IMR-90 (cell line): ENCODE results near the gene ATP10B. TPM values are rescaled to one million over a fixed set of nuclear protein-coding genes. Genes with fewer than 3 reads are reported as not detected.

Source experiments
- ATAC-seq: fragments of 200-7000 bp; cut with Tn5 transposase; 2 replicates; pipeline ENCODE4 v1.9.1; 2020; ENCODE audit warnings: low read depth, mild to moderate bottlenecking, moderate library complexity
- BruUV-seq: library from RNA; stranded (reverse); fragments of 400-500 nt; replicated peaks from 2 replicates; lab custom pipeline; 2021; lab: Mats Ljungman, UMichigan
- CTCF ChIA-PET: fragments of 300-600 bp; formaldehyde crosslinking; extraction: SDS; loops from one replicate; lab custom pipeline; 2021; ENCODE audit warnings: antibody characterized with exemption; lab: Yijun Ruan, JAX
- POLR2A ChIA-PET: fragments of 300-600 bp; sonication (Branson Sonifier 250); formaldehyde crosslinking; loops from one replicate; lab custom pipeline; 2022; ENCODE audit warnings: antibody characterized with exemption; ENCODE audit not compliant: unreplicated experiment; lab: Charles Lee
- DNase-seq: peaks from one replicate; pipeline ENCODE4 v3.0.0; 2013
- H2AFZ ChIP-seq: replicated peaks from 2 replicates; pipeline ENCODE3; 2013; ENCODE audit warnings: low read length, mild to moderate bottlenecking; ENCODE audit not compliant: poor library complexity
- H2AK5ac ChIP-seq: 2 replicates; pipeline ENCODE4 v1.6.1; 2013; ENCODE audit warnings: low read depth, low read length, inconsistent platforms
- H2AK9ac ChIP-seq: replicated peaks from 2 replicates; pipeline ENCODE3; 2013; ENCODE audit warnings: mild to moderate bottlenecking, low read depth, low read length, moderate library complexity; ENCODE audit not compliant: poor library complexity
- H2BK120ac ChIP-seq: 2 replicates; pipeline ENCODE4 v1.6.1; 2013; ENCODE audit warnings: low read depth, low read length, inconsistent platforms
- H2BK15ac ChIP-seq: 3 replicates; pipeline ENCODE4 v1.6.1; 2013; ENCODE audit warnings: low read depth, low read length, inconsistent platforms
- H2BK20ac ChIP-seq: 2 replicates; pipeline ENCODE4 v1.6.1; 2013; ENCODE audit warnings: low read depth, mild to moderate bottlenecking, inconsistent platforms, low read length, moderate library complexity
- H2BK5ac ChIP-seq: 2 replicates; pipeline ENCODE4 v1.6.1; 2013; ENCODE audit warnings: mild to moderate bottlenecking, low read depth, low read length, inconsistent platforms; ENCODE audit not compliant: poor library complexity, severe bottlenecking
- H3K14ac ChIP-seq: replicated peaks from 2 replicates; pipeline ENCODE4 v1.6.1; 2013; ENCODE audit warnings: low read depth, low read length, inconsistent platforms
- H3K18ac ChIP-seq: 2 replicates; pipeline ENCODE4 v1.6.1; 2013; ENCODE audit warnings: low read depth, low read length, control low read depth
- H3K23ac ChIP-seq: 2 replicates; pipeline ENCODE4 v1.6.1; 2013; ENCODE audit warnings: low read depth, low read length, inconsistent platforms
- H3K27ac ChIP-seq: 2 replicates; pipeline ENCODE4 v1.5.1; 2013; ENCODE audit warnings: mild to moderate bottlenecking, control low read depth, low read length; ENCODE audit not compliant: insufficient read depth
- H3K27me3 ChIP-seq: 2 replicates; pipeline ENCODE4 v1.6.1; 2013; ENCODE audit warnings: low read length; ENCODE audit not compliant: control insufficient read depth, insufficient read depth
- H3K36me3 ChIP-seq: 2 replicates; pipeline ENCODE4 v1.6.1; 2013; ENCODE audit warnings: low read length, mixed read lengths; ENCODE audit not compliant: control insufficient read depth, insufficient read depth
- H3K4ac ChIP-seq: 2 replicates; pipeline ENCODE4 v1.6.1; 2013; ENCODE audit warnings: low read depth, low read length, inconsistent platforms
- H3K4me1 ChIP-seq: 2 replicates; pipeline ENCODE4 v1.6.1; 2013; ENCODE audit warnings: low read length, mixed read lengths; ENCODE audit not compliant: control insufficient read depth, insufficient read depth
- H3K4me2 ChIP-seq: 2 replicates; pipeline ENCODE4 v1.6.1; 2013; ENCODE audit warnings: low read depth, mild to moderate bottlenecking, control low read depth, low read length, moderate library complexity
- H3K4me3 ChIP-seq: 2 replicates; pipeline ENCODE4 v1.5.1; 2013; ENCODE audit warnings: low read depth, mild to moderate bottlenecking, control low read depth, low read length, moderate library complexity; ENCODE audit not compliant: insufficient read depth
- H3K56ac ChIP-seq: 2 replicates; pipeline ENCODE4 v1.6.1; 2013; ENCODE audit warnings: low read length, inconsistent platforms; ENCODE audit not compliant: insufficient read depth; ENCODE audit errors: extremely low read depth
- H3K79me1 ChIP-seq, 2 experiments: 2 replicates each; pipeline ENCODE4 v1.6.1; 2013; ENCODE audit warnings: low read length in 2 of 2, inconsistent platforms in 1 of 2, low read depth in 1 of 2
- H3K9ac ChIP-seq: 2 replicates; pipeline ENCODE4 v1.6.1; 2013; ENCODE audit warnings: low read depth, low read length, control low read depth
- H3K9me1 ChIP-seq: 2 replicates; pipeline ENCODE4 v1.6.1; 2013; ENCODE audit warnings: low read length, inconsistent platforms; ENCODE audit not compliant: insufficient read depth
- H3K9me3 ChIP-seq: 2 replicates; pipeline ENCODE4 v1.6.1; 2013; ENCODE audit warnings: low read length; ENCODE audit not compliant: control insufficient read depth, insufficient read depth
- H4K20me1 ChIP-seq: 2 replicates; pipeline ENCODE4 v1.6.1; 2013; ENCODE audit warnings: low read length, inconsistent platforms; ENCODE audit not compliant: insufficient read depth
- H4K5ac ChIP-seq: 2 replicates; pipeline ENCODE4 v1.6.1; 2013; ENCODE audit warnings: mild to moderate bottlenecking, low read depth, low read length, control low read depth
- H4K8ac ChIP-seq, 2 experiments: 2 replicates each; pipeline ENCODE4 v1.6.1; 2013; ENCODE audit warnings: low read depth in 2 of 2, low read length in 2 of 2, control low read depth in 1 of 2, inconsistent platforms in 1 of 2
- H4K91ac ChIP-seq: 2 replicates; pipeline ENCODE4 v1.6.1; 2013; ENCODE audit warnings: low read depth, low read length, inconsistent platforms; ENCODE audit not compliant: insufficient read depth
- CTCF ChIP-seq: conservative IDR thresholded peaks from 2 replicates; pipeline ENCODE4 v1.5.1; 2012; ENCODE audit warnings: mild to moderate bottlenecking, low read depth, low read length, improper control_type of control experiment
- ELK1 ChIP-seq: fragments of 150-350 bp; IDR thresholded peaks from 2 replicates; pipeline ENCODE4 v1.6.1; 2016; ENCODE audit warnings: low read depth, mild to moderate bottlenecking, low read length, moderate library complexity, borderline replicate concordance
- FOS ChIP-seq: fragments of 150-350 bp; IDR thresholded peaks from 2 replicates; pipeline ENCODE4 v1.6.1; 2016; ENCODE audit warnings: low read depth, low read length
- MAFK ChIP-seq: IDR thresholded peaks from 2 replicates; pipeline ENCODE4 v1.6.1; 2012; ENCODE audit warnings: low read depth, low read length, improper control_type of control experiment
- MXI1 ChIP-seq: IDR thresholded peaks from 2 replicates; pipeline ENCODE4 v1.6.1; 2012; ENCODE audit warnings: low read depth, mild to moderate bottlenecking, low read length, moderate library complexity, borderline replicate concordance
- NFE2L2 ChIP-seq: fragments of 150-350 bp; IDR thresholded peaks from 2 replicates; pipeline ENCODE4 v1.6.1; 2016; ENCODE audit warnings: low read depth, mild to moderate bottlenecking, low read length
- POLR2A ChIP-seq: IDR thresholded peaks from 2 replicates; pipeline ENCODE4 v1.6.1; 2012; ENCODE audit warnings: mild to moderate bottlenecking, low read depth, low read length
- RAD21 ChIP-seq: IDR thresholded peaks from 2 replicates; pipeline ENCODE4 v1.6.1; 2012; ENCODE audit warnings: low read length, improper control_type of control experiment
- RCOR1 ChIP-seq: IDR thresholded peaks from 2 replicates; pipeline ENCODE4 v1.6.1; 2012; ENCODE audit warnings: mild to moderate bottlenecking, low read length, improper control_type of control experiment; ENCODE audit not compliant: insufficient replicate concordance
- RFX5 ChIP-seq: IDR thresholded peaks from 2 replicates; pipeline ENCODE4 v1.8.0; 2012; ENCODE audit warnings: low read depth, mild to moderate bottlenecking, low read length, moderate library complexity
- USF2 ChIP-seq: fragments of 150-350 bp; IDR thresholded peaks from 2 replicates; pipeline ENCODE4 v1.6.1; 2017; ENCODE audit warnings: mild to moderate bottlenecking, antibody characterized with exemption, low read length, low read depth
- WGBS, 2 experiments: methylation state at CpG; one replicate each; pipeline versions ENCODE4 v1.1.5 to v1.1.7; 2013; ENCODE audit warnings: missing lambda C conversion rate in 2 of 2; ENCODE audit not compliant: insufficient read length in 1 of 2; ENCODE audit errors: extremely low coverage in 2 of 2; 5-methylcytosine and 5-hydroxymethylcytosine counted together
- dilution Hi-C: fragments of 300-500 bp; cut with HindIII; formaldehyde crosslinking; loops from one replicate; pipeline ENCODE4 v1.14.3; 2018; ENCODE audit warnings: low sequenced_read_pairs; ENCODE audit not compliant: unreplicated experiment
- in situ Hi-C: fragments of 300-500 bp; cut with MboI; formaldehyde crosslinking; loops from 3 replicates; pipeline ENCODE4 v1.14.3; 2019; ENCODE audit warnings: low sequenced_read_pairs, inconsistent platforms, mixed read lengths
- intact Hi-C: fragments of 100-400 bp; cut with micrococcal nuclease; formaldehyde crosslinking; loops from 2 replicates; pipeline ENCODE4 v1.10.0; 2022
- polyA plus RNA-seq, 3 experiments: library from polyadenylated mRNA; depleted of rRNA; stranded (reverse); fragments of >200 nt; gene quantifications; 2 replicates each; pipeline ENCODE4 v1.2.3, GENCODE V29; 2012; ENCODE audit warnings: low replicate concordance in 1 of 3
- total RNA-seq: library from RNA; depleted of rRNA; stranded (reverse); fragments of >200 nt; gene quantifications from 2 replicates; pipeline ENCODE4 v1.2.3, GENCODE V29; 2012

ATP10B gene
- total and polyA plus RNA-seq, 2 of the 4 experiments (the other 2 are of a cell fraction), result not detected

GRCh38 chr5:160750938-160751657 is 100.9 kb downstream of the ATP10B start:
- no peak overlapping the region for H4K8ac ChIP-seq
- no peaks in the 10 kb centered on the region for H3K4me1 ChIP-seq
- intact Hi-C loops, result no loop called here
- H3K14ac ChIP-seq, result no peak overlapping the region
- no peak overlapping the region for H2BK120ac ChIP-seq
- H3K4me2 ChIP-seq, result no peak overlapping the region
- H4K91ac ChIP-seq, result no peak overlapping the region
- no peak overlapping the region for H2AK5ac ChIP-seq
- ChIA-PET CTCF (no interaction called here), POLR2A (no interaction called here)
- H2AFZ ChIP-seq, result no peak overlapping the region
- H3K27ac ChIP-seq, result no peak overlapping the region
- H3K56ac ChIP-seq, result no peak overlapping the region
- BruUV-seq, result no TSS peak
- TF ChIP-seq POLR2A (no peak), MXI1 (no peak), MAFK (no peak), FOS (no peak), USF2 (no peak), CTCF (no peak), RFX5 (no peak), RAD21 (no peak), NFE2L2 (no peak), ELK1 (no peak), RCOR1 (no peak)
- no peak overlapping the region for H2BK5ac ChIP-seq
- 71% methylated on average over 1 of the region's 4 CpGs; no CpG with 5 or more reads in 1 of the 2 experiments for WGBS, 2 experiments
- H3K27me3 ChIP-seq, result no peaks in the 10 kb centered on the region
- H2AK9ac ChIP-seq, result no peak overlapping the region
- no peak overlapping the region for H3K4me3 ChIP-seq
- H3K4ac ChIP-seq, result no peak overlapping the region
- no peaks in the 10 kb centered on the region for H3K79me1 ChIP-seq
- DNase-seq (no peak), ATAC-seq (no peak)
- dilution Hi-C loops, result no loop called here
- H2BK20ac ChIP-seq, result no peak overlapping the region
- no peaks in the 10 kb centered on the region for H4K20me1 ChIP-seq
- no peak overlapping the region for H4K5ac ChIP-seq
- no peaks in the 10 kb centered on the region for H3K36me3 ChIP-seq
- in situ Hi-C loops, result no loop called here
- no peak overlapping the region for H2BK15ac ChIP-seq
- H3K18ac ChIP-seq, result no peak overlapping the region
- H3K9me3 ChIP-seq, result peaks cover 19% of the 10 kb centered on the region
- H3K9me1 ChIP-seq, result no peaks in the 10 kb centered on the region
- H3K9ac ChIP-seq, result no peak overlapping the region
- H3K23ac ChIP-seq, result no peak overlapping the region
